ENCODE results near the gene LRP5. TPM values are rescaled to one million over a fixed set of nuclear protein-coding genes. Genes with fewer than 3 reads are reported as not detected.
"Not testable (repeated sequence)": the region's sequence is repeated elsewhere in the genome, so short reads cannot be mapped to it uniquely, and the experiment has no call there.

The LRP5 gene
- total RNA-seq, 2 donors from 2014 or later: 6.8 to 9.3 TPM

DNA sequence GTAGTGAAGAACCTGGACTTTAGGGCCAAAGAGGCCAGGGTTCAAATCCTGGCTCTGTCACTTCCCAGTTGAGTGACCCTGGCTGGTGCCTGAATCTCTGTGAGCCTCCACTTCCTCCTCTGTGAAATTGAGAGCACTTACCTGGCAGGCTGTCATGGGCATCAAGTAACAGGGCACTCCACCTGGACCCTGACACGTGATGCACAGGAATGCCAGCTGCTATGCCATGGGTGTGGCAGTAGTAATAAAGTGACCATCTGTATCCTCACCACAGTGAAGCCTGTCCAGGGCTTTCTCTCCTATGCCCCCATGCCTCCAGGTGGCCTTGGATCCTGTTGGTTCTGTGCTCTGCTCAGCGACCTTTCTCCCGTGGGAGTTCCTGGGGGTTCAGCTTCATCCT lies 118.4 kb downstream of the LRP5 start:
- Mint-ChIP-seq H3K4me1 (ENCODE audit: low read depth) (no peaks in the 10 kb centered on the region), H3K9me3 (peaks cover 4 to 8% of the 10 kb centered on the region in 2 donors), H3K4me3 (no peak overlapping the region), H3K27ac (no peak overlapping the region), H3K27me3 (ENCODE audit: low read depth) (no peaks in the 10 kb centered on the region), H3K36me3 (ENCODE audit: insufficient read depth in 2 of 2) (peaks cover 14 to 18% of the 10 kb centered on the region in 2 donors)
- ATAC-seq (replicated peaks in 1 of 2): no peak
- no peak for DNase-seq

GRCh38 chr11:68431984-68432645 lies 119.7 kb downstream of the LRP5 start:
- no peak for ATAC-seq (replicated peaks in 1 of 2)
- no peaks in the 10 kb centered on the region for H3K27me3 Mint-ChIP-seq (ENCODE audit: low read depth)
- no peak for DNase-seq
- peaks cover 14 to 18% of the 10 kb centered on the region in 2 donors for H3K36me3 Mint-ChIP-seq (ENCODE audit: insufficient read depth in 2 of 2)
- H3K4me1 Mint-ChIP-seq (ENCODE audit: low read depth): no peaks in the 10 kb centered on the region
- H3K27ac Mint-ChIP-seq: no peak overlapping the region
- H3K9me3 Mint-ChIP-seq: peaks cover 4 to 8% of the 10 kb centered on the region in 2 donors
- no peak overlapping the region for H3K4me3 Mint-ChIP-seq

- ATAC-seq (replicated peaks in 1 of 2): no peak
- H3K4me1 Mint-ChIP-seq (ENCODE audit: low read depth): no peaks in the 10 kb centered on the region
Measured at GRCh38 chr11:68432874-68433273, 120.5 kb downstream of the LRP5 start.

GRCh38 chr11:68433541-68433940 lies 121.2 kb downstream of the LRP5 start:
- Mint-ChIP-seq H3K27ac (no peak overlapping the region), H3K27me3 (ENCODE audit: low read depth) (no peaks in the 10 kb centered on the region), H3K4me3 (no peak overlapping the region), H3K9me3 (peaks cover 4 to 8% of the 10 kb centered on the region in 2 donors), H3K36me3 (ENCODE audit: insufficient read depth in 2 of 2) (peaks cover 12 to 16% of the 10 kb centered on the region in 2 donors), H3K4me1 (ENCODE audit: low read depth) (no peaks in the 10 kb centered on the region)
- ATAC-seq (replicated peaks in 1 of 2) (no peak), DNase-seq (no peak)

More at GRCh38 chr11:68432874-68433273, 120.5 kb downstream of the LRP5 start:
- peaks cover 14 to 18% of the 10 kb centered on the region in 2 donors for H3K36me3 Mint-ChIP-seq (ENCODE audit: insufficient read depth in 2 of 2)
- no peaks in the 10 kb centered on the region for H3K27me3 Mint-ChIP-seq (ENCODE audit: low read depth)
- no peak overlapping the region for H3K4me3 Mint-ChIP-seq
- no peak for DNase-seq
- H3K9me3 Mint-ChIP-seq: peaks cover 4 to 8% of the 10 kb centered on the region in 2 donors
- H3K27ac Mint-ChIP-seq: no peak overlapping the region

DNA sequence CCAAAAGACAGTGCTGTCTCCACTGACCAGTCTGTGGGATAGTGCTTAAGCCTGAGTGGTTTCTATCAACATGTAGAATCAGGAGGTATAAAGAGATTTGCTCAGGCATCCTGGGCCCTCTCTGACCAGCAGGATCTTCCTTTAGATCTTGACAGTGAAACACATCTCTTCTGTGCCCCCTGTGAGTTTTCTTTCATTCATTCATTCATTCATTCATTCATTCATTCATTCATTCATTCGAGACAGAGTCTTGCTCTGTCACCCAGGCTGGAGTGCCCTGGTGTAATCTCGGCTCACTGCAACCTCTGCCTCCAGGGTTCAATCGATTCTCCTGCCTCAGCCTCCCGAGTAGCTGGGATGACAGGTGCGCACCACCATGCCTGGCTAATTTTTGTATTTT lies 121.8 kb downstream of the LRP5 start:
- H3K9me3 Mint-ChIP-seq; H3K27ac Mint-ChIP-seq; DNase-seq; ATAC-seq (replicated peaks in 1 of 2); H3K27me3 Mint-ChIP-seq (ENCODE audit: low read depth); H3K4me3 Mint-ChIP-seq; H3K4me1 Mint-ChIP-seq (ENCODE audit: low read depth): not testable (repeated sequence)
- H3K36me3 Mint-ChIP-seq (ENCODE audit: insufficient read depth in 2 of 2): peaks cover 9 to 15% of the 10 kb centered on the region in 2 donors

DNA sequence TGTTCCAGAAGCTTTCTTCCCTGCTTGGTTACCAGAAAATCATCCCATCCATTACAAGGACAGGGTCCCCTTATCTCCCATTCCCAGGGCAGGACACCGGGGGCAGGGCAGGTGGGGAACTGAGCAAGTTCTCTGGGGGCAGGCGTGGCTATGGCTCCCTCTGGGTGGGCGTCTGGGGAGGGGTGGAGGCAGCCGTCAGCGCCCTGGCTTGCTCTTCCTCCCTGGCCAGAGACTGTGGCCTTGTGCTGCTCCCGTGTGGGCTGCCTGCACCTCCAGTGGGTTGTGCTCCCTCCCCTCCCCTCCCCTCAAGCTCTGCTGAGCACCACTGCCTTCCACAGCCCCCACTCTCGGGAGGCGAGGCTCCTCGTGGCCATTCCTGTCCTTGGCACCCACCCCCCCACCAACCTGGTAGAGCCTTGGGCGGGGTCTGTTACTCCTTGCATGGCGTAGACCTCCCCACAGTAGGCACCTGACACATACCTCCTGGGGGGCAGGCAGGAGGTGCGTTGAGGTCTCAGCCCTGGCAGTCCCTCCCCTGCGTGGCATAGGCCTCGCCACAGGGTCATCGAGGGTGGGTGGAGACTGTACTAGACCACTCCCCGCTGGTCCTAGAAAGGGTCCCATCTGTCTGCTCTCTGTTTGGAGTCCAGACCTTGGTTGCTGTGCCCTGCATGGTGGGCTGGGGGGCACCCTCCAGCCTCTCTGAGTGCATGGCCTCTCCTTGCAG lies 123.9 kb downstream of the LRP5 start:
- Mint-ChIP-seq H3K4me1 (ENCODE audit: low read depth) (no peaks in the 10 kb centered on the region), H3K27me3 (ENCODE audit: low read depth) (no peaks in the 10 kb centered on the region), H3K4me3 (no peak overlapping the region), H3K36me3 (ENCODE audit: insufficient read depth in 2 of 2) (no peaks in the 10 kb centered on the region), H3K27ac (no peak overlapping the region), H3K9me3 (no peaks in the 10 kb centered on the region)
- DNase-seq (no peak), ATAC-seq (replicated peaks in 1 of 2) (no peak)

- ATAC-seq (replicated peaks in 1 of 2): no peak
Measured at GRCh38 chr11:68436985-68437926, 124.9 kb downstream of the LRP5 start.

DNA sequence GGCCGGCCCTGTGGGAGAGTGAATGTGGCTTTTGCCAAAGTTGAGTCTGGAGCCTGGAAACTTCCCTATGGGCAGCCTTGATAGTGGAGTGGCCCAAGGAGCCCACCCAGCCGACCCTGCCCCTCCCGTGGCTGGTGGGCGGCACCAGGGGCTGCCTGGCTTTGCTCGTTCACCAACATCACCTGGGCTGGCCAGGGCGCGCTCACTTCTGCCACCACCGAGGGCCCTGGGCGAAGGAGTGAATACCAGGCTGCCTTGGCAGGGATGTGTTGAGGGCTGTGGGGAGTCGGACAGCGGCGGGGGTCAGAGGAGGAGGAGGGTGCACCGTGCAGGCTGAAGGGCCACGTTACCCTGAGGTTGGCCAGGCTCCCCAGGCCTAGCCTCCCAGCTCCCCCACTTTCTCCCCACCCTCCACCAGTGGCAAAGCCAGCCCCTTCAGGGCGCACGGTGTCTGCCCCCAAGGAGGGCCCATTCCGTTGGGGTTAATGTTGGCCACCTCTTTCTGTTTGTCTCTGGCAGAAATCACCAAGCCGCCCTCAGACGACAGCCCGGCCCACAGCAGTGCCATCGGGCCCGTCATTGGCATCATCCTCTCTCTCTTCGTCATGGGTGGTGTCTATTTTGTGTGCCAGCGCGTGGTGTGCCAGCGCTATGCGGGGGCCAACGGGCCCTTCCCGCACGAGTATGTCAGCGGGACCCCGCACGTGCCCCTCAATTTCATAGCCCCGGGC lies 125.7 kb downstream of the LRP5 start:
- Mint-ChIP-seq H3K27ac (no peak overlapping the region), H3K4me3 (no peak overlapping the region), H3K4me1 (ENCODE audit: low read depth) (no peaks in the 10 kb centered on the region), H3K27me3 (ENCODE audit: low read depth) (no peaks in the 10 kb centered on the region), H3K9me3 (no peaks in the 10 kb centered on the region), H3K36me3 (ENCODE audit: insufficient read depth in 2 of 2) (no peaks in the 10 kb centered on the region)
- DNase-seq (no peak), ATAC-seq (replicated peaks in 1 of 2) (no peak)

More at GRCh38 chr11:68436985-68437926, 124.9 kb downstream of the LRP5 start:
- no peaks in the 10 kb centered on the region for H3K36me3 Mint-ChIP-seq (ENCODE audit: insufficient read depth in 2 of 2)
- H3K4me1 Mint-ChIP-seq (ENCODE audit: low read depth): no peaks in the 10 kb centered on the region
- no peak overlapping the region for H3K27ac Mint-ChIP-seq
- H3K27me3 Mint-ChIP-seq (ENCODE audit: low read depth): no peaks in the 10 kb centered on the region
- no peaks in the 10 kb centered on the region for H3K9me3 Mint-ChIP-seq
- no peak overlapping the region for H3K4me3 Mint-ChIP-seq
- no peak for DNase-seq

- no peaks in the 10 kb centered on the region for H3K36me3 Mint-ChIP-seq (ENCODE audit: insufficient read depth in 2 of 2)
- no peak overlapping the region for H3K27ac Mint-ChIP-seq
- no peaks in the 10 kb centered on the region for H3K27me3 Mint-ChIP-seq (ENCODE audit: low read depth)
- DNase-seq: no peak
- no peak overlapping the region for H3K4me3 Mint-ChIP-seq
- H3K4me1 Mint-ChIP-seq (ENCODE audit: low read depth): no peaks in the 10 kb centered on the region
- no peak for ATAC-seq (replicated peaks in 1 of 2)
- H3K9me3 Mint-ChIP-seq: no peaks in the 10 kb centered on the region
Measured at GRCh38 chr11:68438658-68439259, 126.4 kb downstream of the LRP5 start.

DNA sequence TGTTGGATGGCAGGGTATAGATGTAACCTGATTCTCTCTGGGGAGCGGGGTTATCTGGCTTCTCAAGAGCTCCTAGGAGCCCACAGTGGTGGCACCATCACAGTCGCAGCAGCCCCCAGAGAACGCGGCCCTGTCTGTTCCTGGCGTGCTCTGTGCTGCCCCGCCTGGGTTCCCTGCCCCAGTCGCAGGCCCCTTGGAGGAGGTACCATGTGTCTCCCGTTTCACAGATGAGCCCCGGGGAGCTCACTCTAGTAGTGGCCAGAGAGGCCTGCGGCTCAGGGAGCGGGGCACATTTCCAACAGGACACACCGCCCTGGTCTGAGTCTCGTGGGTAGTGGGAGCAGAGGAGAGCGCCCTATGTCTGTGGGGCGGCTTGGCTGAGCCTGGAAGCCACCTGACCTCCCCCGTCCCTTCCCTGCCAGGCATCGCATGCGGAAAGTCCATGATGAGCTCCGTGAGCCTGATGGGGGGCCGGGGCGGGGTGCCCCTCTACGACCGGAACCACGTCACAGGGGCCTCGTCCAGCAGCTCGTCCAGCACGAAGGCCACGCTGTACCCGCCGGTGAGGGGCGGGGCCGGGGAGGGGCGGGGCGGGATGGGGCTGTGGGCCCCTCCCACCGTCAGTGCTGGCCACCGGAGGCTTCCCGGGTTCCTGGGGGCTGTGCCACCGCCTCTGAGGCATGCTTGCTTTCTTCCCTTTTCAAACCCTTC lies 127.1 kb downstream of the LRP5 start:
- no peaks in the 10 kb centered on the region for H3K36me3 Mint-ChIP-seq (ENCODE audit: insufficient read depth in 2 of 2)
- no peaks in the 10 kb centered on the region for H3K4me1 Mint-ChIP-seq (ENCODE audit: low read depth)
- no peak overlapping the region for H3K27ac Mint-ChIP-seq
- ATAC-seq (replicated peaks in 1 of 2) (no peak), DNase-seq (no peak)
- H3K4me3 Mint-ChIP-seq: no peak overlapping the region
- H3K27me3 Mint-ChIP-seq (ENCODE audit: low read depth): no peaks in the 10 kb centered on the region
- no peaks in the 10 kb centered on the region for H3K9me3 Mint-ChIP-seq

DNA sequence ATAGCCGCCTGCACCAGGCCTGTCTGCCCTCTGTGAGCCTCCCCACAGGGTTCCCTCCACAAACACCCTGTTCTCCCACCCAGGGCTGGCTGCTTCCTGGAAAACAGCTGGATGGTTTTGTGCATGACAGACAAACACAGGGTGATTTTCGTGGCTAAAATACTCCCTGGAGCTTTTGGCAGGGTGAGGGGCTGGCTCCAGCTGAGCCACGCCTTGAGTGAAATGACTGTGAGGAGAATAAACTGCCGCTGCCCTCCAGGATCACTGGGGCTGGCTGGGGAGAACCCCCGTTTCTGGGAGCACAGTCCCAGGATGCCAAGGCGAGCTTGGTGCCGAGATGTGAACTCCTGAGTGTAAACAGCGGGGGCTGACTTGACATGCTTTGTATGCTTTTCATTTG lies 127.8 kb downstream of the LRP5 start:
- H3K27me3 Mint-ChIP-seq (ENCODE audit: low read depth): no peaks in the 10 kb centered on the region
- H3K36me3 Mint-ChIP-seq (ENCODE audit: insufficient read depth in 2 of 2): no peaks in the 10 kb centered on the region
- H3K27ac Mint-ChIP-seq: no peak overlapping the region
- H3K9me3 Mint-ChIP-seq: no peaks in the 10 kb centered on the region
- H3K4me3 Mint-ChIP-seq: no peak overlapping the region
- no peak for ATAC-seq (replicated peaks in 1 of 2)
- DNase-seq: no peak
- H3K4me1 Mint-ChIP-seq (ENCODE audit: low read depth): no peaks in the 10 kb centered on the region

Data from activated T-cell treated with anti-CD3 and anti-CD28 coated beads, Interleukin-2, amount 50 U/mL, for 72 hours (primary cell).